HEK293 (cell line): Measurements from ENCODE around the gene FAM217B.

Source experiments
- CTCF ChIA-PET: fragments of 350-600 bp; formaldehyde crosslinking; extraction: SDS; loops from one replicate; lab custom pipeline; 2021; ENCODE audit warnings: antibody characterized with exemption; lab: Yijun Ruan, JAX
- POLR2A ChIA-PET: fragments of 300-600 bp; formaldehyde crosslinking; extraction: SDS; loops from one replicate; lab custom pipeline; 2020; ENCODE audit warnings: antibody characterized with exemption, inconsistent platforms; lab: Yijun Ruan, JAX
- H3K27ac ChIP-seq: fragments of 200-500 bp; sonication (Bioruptor generic); 2 replicates; pipeline ENCODE4 v1.5.1; 2014; ENCODE audit warnings: low read depth, low read length, control low read depth, inconsistent platforms; ENCODE audit errors: extremely low read depth
- H3K36me3 ChIP-seq, 2 experiments: fragments of 200-500 bp in 1 of 2; sonication (Bioruptor generic) in 1 of 2; 1 replicate in 1 of 2; 2 replicates in 1 of 2; pipeline ENCODE4 v1.5.1; 2014 to 2017; ENCODE audit warnings: inconsistent platforms in 2 of 2, low read length in 2 of 2; ENCODE audit not compliant: control insufficient read depth in 2 of 2, insufficient read depth in 1 of 2
- H3K4me1 ChIP-seq: fragments of 200-500 bp; sonication (Bioruptor generic); 2 replicates; pipeline ENCODE4 v1.5.1; 2014; ENCODE audit warnings: mild to moderate bottlenecking, low read length, inconsistent platforms; ENCODE audit not compliant: control insufficient read depth, insufficient read depth
- H3K4me3 ChIP-seq: 2 replicates; pipeline ENCODE4 v1.5.1; 2011; ENCODE audit warnings: low read depth, mild to moderate bottlenecking, control low read depth, low read length, moderate library complexity
- H3K9me3 ChIP-seq: fragments of 200-500 bp; sonication (Bioruptor generic); 2 replicates; pipeline ENCODE4 v1.5.1; 2014; ENCODE audit warnings: low read depth, low read length, inconsistent platforms; ENCODE audit not compliant: control insufficient read depth, insufficient read depth
- MEIS1 ChIP-seq: sonication (generic); formaldehyde crosslinking; IDR thresholded peaks from 2 replicates; pipeline ENCODE4 v1.8.1; 2022; ENCODE audit warnings: missing genetic modification reagents, mild to moderate bottlenecking, borderline replicate concordance
- SCRT1 ChIP-seq: fragments of 450-650 bp; formaldehyde crosslinking; IDR thresholded peaks from 2 replicates; pipeline ENCODE4 v1.5.1; 2016; ENCODE audit warnings: missing biosample characterization, missing genetic modification characterization, borderline replicate concordance
- ZBTB26 ChIP-seq: fragments of 450-650 bp; formaldehyde crosslinking; optimal IDR thresholded peaks from 2 replicates; pipeline ENCODE3; 2016; ENCODE audit warnings: missing biosample characterization, mild to moderate bottlenecking, missing genetic modification characterization
- ZFP69B ChIP-seq: fragments of 450-650 bp; formaldehyde crosslinking; IDR thresholded peaks from 2 replicates; pipeline ENCODE4 v1.5.1; 2016; ENCODE audit warnings: missing biosample characterization, missing genetic modification characterization
- ZNF112 ChIP-seq: fragments of 450-650 bp; formaldehyde crosslinking; IDR thresholded peaks from 2 replicates; pipeline ENCODE4 v1.5.0; 2017; ENCODE audit warnings: missing biosample characterization, missing genetic modification characterization
- ZNF140 ChIP-seq: fragments of 450-650 bp; formaldehyde crosslinking; IDR thresholded peaks from 2 replicates; pipeline ENCODE4 v1.5.1; 2016; ENCODE audit warnings: missing biosample characterization, missing genetic modification characterization
- ZNF202 ChIP-seq: fragments of 450-650 bp; formaldehyde crosslinking; IDR thresholded peaks from 2 replicates; pipeline ENCODE4 v1.5.1; 2016; ENCODE audit warnings: missing biosample characterization, missing genetic modification characterization, borderline replicate concordance
- ZNF211 ChIP-seq: fragments of 450-650 bp; formaldehyde crosslinking; IDR thresholded peaks from 2 replicates; pipeline ENCODE4 v1.5.1; 2016; ENCODE audit warnings: low read depth, missing biosample characterization, missing genetic modification characterization
- ZNF248 ChIP-seq: fragments of 450-650 bp; formaldehyde crosslinking; IDR thresholded peaks from 2 replicates; pipeline ENCODE4 v1.5.1; 2017; ENCODE audit warnings: missing biosample characterization, missing genetic modification characterization
- ZNF292 ChIP-seq: fragments of 450-650 bp; formaldehyde crosslinking; IDR thresholded peaks from 2 replicates; pipeline ENCODE4 v1.5.1; 2016; ENCODE audit warnings: low read depth, missing biosample characterization, missing genetic modification characterization, borderline replicate concordance
- ZNF394 ChIP-seq: fragments of 450-650 bp; formaldehyde crosslinking; IDR thresholded peaks from 2 replicates; pipeline ENCODE4 v1.5.1; 2016; ENCODE audit warnings: missing biosample characterization, missing genetic modification characterization, mild to moderate bottlenecking, moderate library complexity, borderline replicate concordance
- ZNF416 ChIP-seq: fragments of 450-650 bp; formaldehyde crosslinking; IDR thresholded peaks from 2 replicates; pipeline ENCODE4 v1.5.1; 2016; ENCODE audit warnings: missing biosample characterization, missing genetic modification characterization
- ZSCAN30 ChIP-seq: fragments of 450-650 bp; IDR thresholded peaks from 2 replicates; pipeline ENCODE4 v1.5.1; 2018; ENCODE audit warnings: missing biosample characterization, mild to moderate bottlenecking, missing genetic modification characterization, moderate library complexity
- TF ChIP-seq, protein P1 (sequence below): fragments of 450-650 bp; formaldehyde crosslinking; IDR thresholded peaks from 2 replicates; pipeline ENCODE4 v1.5.1; 2016; ENCODE audit warnings: missing biosample characterization, missing genetic modification characterization, borderline replicate concordance
- TF ChIP-seq, protein P2 (sequence below): fragments of 450-650 bp; formaldehyde crosslinking; IDR thresholded peaks from 2 replicates; pipeline ENCODE4 v1.5.1; 2017; ENCODE audit warnings: missing biosample characterization, mild to moderate bottlenecking, missing genetic modification characterization, moderate library complexity
- TF ChIP-seq, protein P3 (sequence below): fragments of 450-650 bp; formaldehyde crosslinking; IDR thresholded peaks from 2 replicates; pipeline ENCODE4 v1.5.1; 2016; ENCODE audit warnings: missing biosample characterization, missing genetic modification characterization, low read depth

Gene FAM217B

DNA sequence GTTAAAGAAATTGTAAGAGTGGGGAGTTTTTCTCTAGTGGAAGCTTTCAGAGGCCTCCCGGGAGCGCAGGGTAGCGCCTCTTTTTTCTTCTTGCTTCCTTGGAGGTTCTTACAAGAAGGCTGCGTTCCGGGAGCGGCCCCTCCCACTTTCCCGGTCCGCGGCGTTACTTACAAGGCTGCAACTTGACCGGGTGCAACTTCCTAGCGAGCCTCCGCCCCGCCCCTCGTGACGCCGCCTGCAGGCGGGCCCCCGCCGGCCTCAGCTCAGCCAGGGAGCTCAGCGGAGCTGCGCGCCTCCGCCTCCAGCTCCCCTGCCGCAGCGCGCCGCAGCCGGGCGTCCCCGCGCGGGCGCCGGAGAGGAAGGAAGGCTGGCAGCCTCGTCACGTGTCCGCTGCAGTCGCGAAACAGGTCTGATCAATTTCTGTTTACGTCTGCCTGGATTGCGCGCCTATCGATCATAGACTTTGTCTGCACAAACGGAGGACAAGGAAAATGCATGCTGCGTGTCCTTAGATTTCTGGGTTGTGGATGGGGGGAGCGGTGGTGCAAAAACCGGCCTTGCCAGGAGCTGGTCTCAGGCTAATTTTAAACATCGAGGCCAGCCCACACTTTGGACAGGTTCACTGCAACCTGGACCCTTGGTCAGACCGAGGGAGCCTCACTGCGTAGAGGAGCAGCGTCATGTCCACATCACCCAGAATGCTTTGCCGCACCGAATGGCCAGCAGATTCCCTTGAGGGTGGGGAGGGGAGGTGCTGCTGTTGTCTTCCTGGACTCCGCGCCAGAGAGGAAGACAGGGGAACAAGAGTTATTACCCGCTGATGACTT, at the start of gene FAM217B, which contains the start of gene PPP1R3D (continued):
- TF ChIP-seq, protein P1, sequence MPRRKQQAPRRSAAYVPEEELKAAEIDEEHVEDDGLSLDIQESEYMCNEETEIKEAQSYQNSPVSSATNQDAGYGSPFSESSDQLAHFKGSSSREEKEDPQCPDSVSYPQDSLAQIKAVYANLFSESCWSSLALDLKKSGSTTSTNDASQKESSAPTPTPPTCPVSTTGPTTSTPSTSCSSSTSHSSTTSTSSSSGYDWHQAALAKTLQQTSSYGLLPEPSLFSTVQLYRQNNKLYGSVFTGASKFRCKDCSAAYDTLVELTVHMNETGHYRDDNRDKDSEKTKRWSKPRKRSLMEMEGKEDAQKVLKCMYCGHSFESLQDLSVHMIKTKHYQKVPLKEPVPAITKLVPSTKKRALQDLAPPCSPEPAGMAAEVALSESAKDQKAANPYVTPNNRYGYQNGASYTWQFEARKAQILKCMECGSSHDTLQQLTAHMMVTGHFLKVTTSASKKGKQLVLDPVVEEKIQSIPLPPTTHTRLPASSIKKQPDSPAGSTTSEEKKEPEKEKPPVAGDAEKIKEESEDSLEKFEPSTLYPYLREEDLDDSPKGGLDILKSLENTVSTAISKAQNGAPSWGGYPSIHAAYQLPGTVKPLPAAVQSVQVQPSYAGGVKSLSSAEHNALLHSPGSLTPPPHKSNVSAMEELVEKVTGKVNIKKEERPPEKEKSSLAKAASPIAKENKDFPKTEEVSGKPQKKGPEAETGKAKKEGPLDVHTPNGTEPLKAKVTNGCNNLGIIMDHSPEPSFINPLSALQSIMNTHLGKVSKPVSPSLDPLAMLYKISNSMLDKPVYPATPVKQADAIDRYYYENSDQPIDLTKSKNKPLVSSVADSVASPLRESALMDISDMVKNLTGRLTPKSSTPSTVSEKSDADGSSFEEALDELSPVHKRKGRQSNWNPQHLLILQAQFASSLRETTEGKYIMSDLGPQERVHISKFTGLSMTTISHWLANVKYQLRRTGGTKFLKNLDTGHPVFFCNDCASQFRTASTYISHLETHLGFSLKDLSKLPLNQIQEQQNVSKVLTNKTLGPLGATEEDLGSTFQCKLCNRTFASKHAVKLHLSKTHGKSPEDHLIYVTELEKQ, result no peak
- TF ChIP-seq, protein P2, sequence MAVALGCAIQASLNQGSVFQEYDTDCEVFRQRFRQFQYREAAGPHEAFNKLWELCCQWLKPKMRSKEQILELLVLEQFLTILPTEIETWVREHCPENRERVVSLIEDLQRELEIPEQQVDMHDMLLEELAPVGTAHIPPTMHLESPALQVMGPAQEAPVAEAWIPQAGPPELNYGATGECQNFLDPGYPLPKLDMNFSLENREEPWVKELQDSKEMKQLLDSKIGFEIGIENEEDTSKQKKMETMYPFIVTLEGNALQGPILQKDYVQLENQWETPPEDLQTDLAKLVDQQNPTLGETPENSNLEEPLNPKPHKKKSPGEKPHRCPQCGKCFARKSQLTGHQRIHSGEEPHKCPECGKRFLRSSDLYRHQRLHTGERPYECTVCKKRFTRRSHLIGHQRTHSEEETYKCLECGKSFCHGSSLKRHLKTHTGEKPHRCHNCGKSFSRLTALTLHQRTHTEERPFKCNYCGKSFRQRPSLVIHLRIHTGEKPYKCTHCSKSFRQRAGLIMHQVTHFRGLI, result 0 out of 2 replicates have a peak, but pooled peaks have one; percentile 52

DNA sequence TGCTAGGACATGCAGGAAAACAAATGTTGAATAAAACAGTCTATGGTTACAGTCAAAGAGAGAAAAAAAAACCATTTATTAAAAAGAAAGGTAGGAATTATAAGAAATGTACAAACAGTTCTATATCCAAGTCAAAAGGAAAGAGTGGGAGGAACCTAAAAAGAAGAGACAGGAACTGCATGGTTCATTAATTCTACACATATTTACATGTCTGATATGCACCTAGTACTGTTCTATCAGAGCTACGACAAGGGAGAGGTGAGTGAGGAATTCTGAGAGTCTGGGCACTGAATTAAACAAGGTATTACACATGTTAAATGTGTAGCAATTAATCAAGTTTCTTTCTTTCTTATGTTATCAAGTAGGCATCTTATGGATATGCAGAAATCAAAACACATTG, 48.6 kb upstream of the FAM217B start:
- TF ChIP-seq ZNF248 (tag by site-specific recombination) (no peak), ZNF416 (tag by site-specific recombination) (no peak)
- H3K4me3 ChIP-seq, result no peak overlapping the region
- H3K4me1 ChIP-seq, result no peaks in the 10 kb centered on the region
- POLR2A ChIA-PET, result no interaction called here
- no peak overlapping the region for H3K27ac ChIP-seq
- CTCF ChIA-PET, result interaction anchor here (0.7 kb wide), 1 partner anchor 19 kb away, joined by 5 read pairs; no protein-coding TSS in a partner anchor
- no peaks in the 10 kb centered on the region for H3K36me3 ChIP-seq
- H3K9me3 ChIP-seq, result no peaks in the 10 kb centered on the region

- ChIA-PET CTCF (interaction anchor here (1.3 kb wide), 1 partner anchor 38 kb away, joined by 3 read pairs; no protein-coding TSS in a partner anchor), POLR2A (no interaction called here)
- Histone ChIP-seq H3K9me3 (no peaks in the 10 kb centered on the region), H3K27ac (no peak overlapping the region)
- TF ChIP-seq SCRT1 (tag by site-specific recombination), result no peak
- no peak for TF ChIP-seq ZNF292 (tag by site-specific recombination)
- TF ChIP-seq ZBTB26, result no peak
- no peak for TF ChIP-seq ZSCAN30 (tag by site-specific recombination)
- no peak for TF ChIP-seq ZNF112 (tag by site-specific recombination)
- no peak for TF ChIP-seq ZNF211 (tag by site-specific recombination)
- TF ChIP-seq ZNF140 (tag by site-specific recombination), result no peak
- TF ChIP-seq ZNF202 (tag by site-specific recombination), result no peak
- TF ChIP-seq, all 188 proteins: peak for 0
- Histone ChIP-seq H3K36me3 (no peaks in the 10 kb centered on the region), H3K4me3 (no peak overlapping the region), H3K4me1 (no peaks in the 10 kb centered on the region)
These were observed 44.3 kb upstream of the FAM217B start for GRCh38 chr20:59895908-59896307.

DNA sequence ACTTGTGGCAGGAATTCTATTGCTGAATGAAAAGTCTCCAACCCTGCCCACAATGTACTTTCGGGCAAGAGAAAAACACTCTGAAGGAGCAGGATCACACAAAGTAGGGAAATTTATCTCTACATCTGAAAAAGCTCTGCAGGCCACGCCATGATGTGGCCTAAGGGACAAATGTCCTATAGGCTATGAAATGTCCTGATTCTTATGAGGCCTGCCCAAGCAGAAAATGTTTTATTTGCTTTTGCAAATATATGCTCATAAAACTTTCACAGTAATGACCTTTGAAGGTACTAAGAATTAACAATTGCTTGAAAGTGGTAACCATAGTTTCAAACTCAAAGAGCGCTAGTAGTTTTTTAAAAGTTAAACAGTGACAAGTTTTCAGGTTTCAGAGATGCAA, 37.7 kb upstream of the FAM217B start:
- H3K36me3 ChIP-seq, result no peaks in the 10 kb centered on the region
- ChIA-PET CTCF (interaction anchor here (1.1 to 1.2 kb wide), 2 partner anchors 21 to 31 kb away, joined by 3 to 5 read pairs; partner anchors contain the start of gene SYCP2), POLR2A (no interaction called here)
- no peak overlapping the region for H3K27ac ChIP-seq
- H3K4me3 ChIP-seq, result no peak overlapping the region
- no peaks in the 10 kb centered on the region for H3K4me1 ChIP-seq
- H3K9me3 ChIP-seq, result no peaks in the 10 kb centered on the region
- TF ChIP-seq MEIS1 (CRISPR knock-in tag) (no peak), ZFP69B (tag by site-specific recombination) (no peak), ZNF394 (no peak), ZBTB26 (no peak)
- TF ChIP-seq, protein P3, sequence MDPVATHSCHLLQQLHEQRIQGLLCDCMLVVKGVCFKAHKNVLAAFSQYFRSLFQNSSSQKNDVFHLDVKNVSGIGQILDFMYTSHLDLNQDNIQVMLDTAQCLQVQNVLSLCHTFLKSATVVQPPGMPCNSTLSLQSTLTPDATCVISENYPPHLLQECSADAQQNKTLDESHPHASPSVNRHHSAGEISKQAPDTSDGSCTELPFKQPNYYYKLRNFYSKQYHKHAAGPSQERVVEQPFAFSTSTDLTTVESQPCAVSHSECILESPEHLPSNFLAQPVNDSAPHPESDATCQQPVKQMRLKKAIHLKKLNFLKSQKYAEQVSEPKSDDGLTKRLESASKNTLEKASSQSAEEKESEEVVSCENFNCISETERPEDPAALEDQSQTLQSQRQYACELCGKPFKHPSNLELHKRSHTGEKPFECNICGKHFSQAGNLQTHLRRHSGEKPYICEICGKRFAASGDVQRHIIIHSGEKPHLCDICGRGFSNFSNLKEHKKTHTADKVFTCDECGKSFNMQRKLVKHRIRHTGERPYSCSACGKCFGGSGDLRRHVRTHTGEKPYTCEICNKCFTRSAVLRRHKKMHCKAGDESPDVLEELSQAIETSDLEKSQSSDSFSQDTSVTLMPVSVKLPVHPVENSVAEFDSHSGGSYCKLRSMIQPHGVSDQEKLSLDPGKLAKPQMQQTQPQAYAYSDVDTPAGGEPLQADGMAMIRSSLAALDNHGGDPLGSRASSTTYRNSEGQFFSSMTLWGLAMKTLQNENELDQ (tag by site-specific recombination), result no peak
